A673 (cell line): ENCODE measurements around the gene RNF111. TPM values are rescaled to one million over a fixed set of nuclear protein-coding genes. Genes with fewer than 3 reads are reported as not detected.

Source experiments
- BruUV-seq: library from RNA; stranded (reverse); fragments of 400-500 nt; replicated peaks from 2 replicates; lab custom pipeline; 2021; lab: Mats Ljungman, UMichigan
- CTCF ChIA-PET: fragments of 300-600 bp; sonication (Branson Sonifier 250); formaldehyde crosslinking; loops from one replicate; lab custom pipeline; 2022; ENCODE audit warnings: antibody characterized with exemption; lab: Charles Lee
- POLR2A ChIA-PET: fragments of 300-600 bp; sonication (Branson Sonifier 250); formaldehyde crosslinking; loops from one replicate; lab custom pipeline; 2022; ENCODE audit warnings: antibody characterized with exemption; ENCODE audit not compliant: low non-redundant PET; lab: Charles Lee
- DNase-seq: peaks from one replicate; pipeline ENCODE4 v3.0.0-alpha.2; 2015; ENCODE audit warnings: low spot score
- H3K27ac ChIP-seq: fragments of 200-600 bp; sonication (generic); 2 replicates; pipeline ENCODE4 v1.5.1; 2016; ENCODE audit warnings: mixed run types, low read depth, mild to moderate bottlenecking, mixed read lengths, antibody characterized with exemption, low read length; ENCODE audit not compliant: poor library complexity, severe bottlenecking
- H3K27me3 ChIP-seq: fragments of 200-600 bp; sonication (generic); replicated peaks from 2 replicates; pipeline ENCODE4 v1.6.1; 2017; ENCODE audit warnings: mixed run types, low read depth, mild to moderate bottlenecking, mixed read lengths, antibody characterized with exemption, low read length; ENCODE audit not compliant: insufficient read depth, poor library complexity
- H3K36me3 ChIP-seq: fragments of 200-600 bp; sonication (generic); 2 replicates; pipeline ENCODE4 v1.6.1; 2016; ENCODE audit warnings: mixed run types, mild to moderate bottlenecking, mixed read lengths, antibody characterized with exemption, low read length; ENCODE audit not compliant: insufficient read depth, poor library complexity, severe bottlenecking
- H3K4me1 ChIP-seq: fragments of 200-600 bp; sonication (generic); 2 replicates; pipeline ENCODE4 v1.6.1; 2017; ENCODE audit warnings: mixed run types, mild to moderate bottlenecking, mixed read lengths, antibody characterized with exemption, low read length; ENCODE audit not compliant: insufficient read depth, poor library complexity, severe bottlenecking
- H3K4me3 ChIP-seq: fragments of 200-600 bp; sonication (generic); 2 replicates; pipeline ENCODE4 v1.5.1; 2016; ENCODE audit warnings: low read depth, mixed run types, mild to moderate bottlenecking, mixed read lengths, low read length; ENCODE audit not compliant: poor library complexity, severe bottlenecking
- H3K9me3 ChIP-seq: fragments of 200-600 bp; sonication (generic); 2 replicates; pipeline ENCODE4 v1.6.1; 2016; ENCODE audit warnings: mixed run types, low read depth, mild to moderate bottlenecking, mixed read lengths, antibody characterized with exemption, low read length; ENCODE audit not compliant: poor library complexity, severe bottlenecking
- EZH2 ChIP-seq: fragments of 200-600 bp; sonication (generic); IDR thresholded peaks from 2 replicates; pipeline ENCODE4 v1.6.1; 2017; ENCODE audit warnings: borderline replicate concordance, low read depth, mild to moderate bottlenecking, mixed read lengths, antibody characterized with exemption, low read length; ENCODE audit not compliant: poor library complexity, severe bottlenecking
- intact Hi-C: fragments of 100-400 bp; cut with micrococcal nuclease; formaldehyde crosslinking; loops from one replicate; pipeline ENCODE4 v1.10.0; 2022; ENCODE audit not compliant: unreplicated experiment
- total RNA-seq: library from RNA; stranded (reverse); gene quantifications from 2 replicates; pipeline ENCODE4 v1.2.3, GENCODE V29; 2021
- TF ChIP-seq, protein P1 (sequence below): fragments of 300-800, 200-600 bp; sonication (generic); conservative IDR thresholded peaks from 2 replicates; pipeline ENCODE4 v1.5.1; 2017; ENCODE audit warnings: low read depth, mild to moderate bottlenecking, antibody characterized with exemption, low read length, moderate library complexity, mixed read lengths

RNF111 gene
- total RNA-seq, 1 experiment from 2014 or later, result 34.4 TPM

DNA sequence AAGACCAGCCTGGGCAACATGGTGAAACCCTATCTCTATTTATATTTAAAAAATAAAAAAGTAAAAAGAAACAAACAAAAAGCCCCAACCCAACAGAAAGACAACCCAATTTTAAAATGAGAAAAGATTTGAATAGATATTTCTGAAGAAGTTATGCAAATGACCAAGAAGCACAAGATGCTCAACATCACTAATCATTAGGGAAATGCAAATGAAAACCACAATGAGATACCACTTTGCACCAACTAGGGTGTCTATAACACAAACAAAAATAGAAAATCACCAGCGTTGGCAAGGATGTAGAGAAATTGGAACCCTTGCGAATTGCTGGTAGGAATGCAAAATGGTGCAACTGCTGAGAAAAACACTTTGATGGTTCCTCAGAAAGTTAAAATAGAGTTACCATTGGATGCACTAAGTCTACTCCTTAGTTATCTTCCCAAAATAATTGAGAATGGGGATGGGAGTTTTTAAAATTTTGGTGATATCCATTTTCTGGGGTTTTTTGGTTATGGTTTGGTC lies 71.7 kb downstream of the RNF111 start:
- Histone ChIP-seq H3K4me3 (no peak overlapping the region), H3K27me3 (no peaks in the 10 kb centered on the region), H3K36me3 (peaks cover 36% of the 10 kb centered on the region), H3K4me1 (no peaks in the 10 kb centered on the region), H3K9me3 (no peaks in the 10 kb centered on the region), H3K27ac (no peak overlapping the region)
- DNase-seq, result no peak
- TF ChIP-seq, protein P1, sequence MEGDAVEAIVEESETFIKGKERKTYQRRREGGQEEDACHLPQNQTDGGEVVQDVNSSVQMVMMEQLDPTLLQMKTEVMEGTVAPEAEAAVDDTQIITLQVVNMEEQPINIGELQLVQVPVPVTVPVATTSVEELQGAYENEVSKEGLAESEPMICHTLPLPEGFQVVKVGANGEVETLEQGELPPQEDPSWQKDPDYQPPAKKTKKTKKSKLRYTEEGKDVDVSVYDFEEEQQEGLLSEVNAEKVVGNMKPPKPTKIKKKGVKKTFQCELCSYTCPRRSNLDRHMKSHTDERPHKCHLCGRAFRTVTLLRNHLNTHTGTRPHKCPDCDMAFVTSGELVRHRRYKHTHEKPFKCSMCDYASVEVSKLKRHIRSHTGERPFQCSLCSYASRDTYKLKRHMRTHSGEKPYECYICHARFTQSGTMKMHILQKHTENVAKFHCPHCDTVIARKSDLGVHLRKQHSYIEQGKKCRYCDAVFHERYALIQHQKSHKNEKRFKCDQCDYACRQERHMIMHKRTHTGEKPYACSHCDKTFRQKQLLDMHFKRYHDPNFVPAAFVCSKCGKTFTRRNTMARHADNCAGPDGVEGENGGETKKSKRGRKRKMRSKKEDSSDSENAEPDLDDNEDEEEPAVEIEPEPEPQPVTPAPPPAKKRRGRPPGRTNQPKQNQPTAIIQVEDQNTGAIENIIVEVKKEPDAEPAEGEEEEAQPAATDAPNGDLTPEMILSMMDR, result no peak
- TF ChIP-seq EZH2, result no peak
- CTCF ChIA-PET, result no interaction called here
- no TSS peak for BruUV-seq
- intact Hi-C loops, result no loop called here
- POLR2A ChIA-PET, result no interaction called here

DNA sequence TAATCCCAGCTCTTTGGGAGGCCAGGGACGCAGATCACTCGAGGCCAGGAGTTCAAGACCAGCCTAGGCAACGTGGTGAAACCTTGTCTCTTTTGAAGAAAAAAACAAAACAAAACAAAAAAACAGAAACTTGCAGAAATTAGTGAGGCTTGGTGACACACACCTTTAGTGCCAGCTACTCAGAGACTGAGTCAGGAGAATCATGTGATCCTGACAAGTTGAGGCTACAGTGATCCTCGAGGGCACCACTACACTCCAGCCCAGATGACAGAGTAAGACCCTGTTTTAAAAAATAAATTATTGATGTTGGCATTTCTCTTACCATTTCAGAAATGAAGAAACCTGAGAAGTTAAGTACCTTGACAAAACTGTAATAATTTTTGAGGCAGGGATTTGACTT lies 72.9 kb downstream of the RNF111 start:
- Histone ChIP-seq H3K36me3 (peaks cover 37% of the 10 kb centered on the region), H3K9me3 (no peaks in the 10 kb centered on the region), H3K4me1 (no peaks in the 10 kb centered on the region), H3K27me3 (no peaks in the 10 kb centered on the region), H3K4me3 (no peak overlapping the region), H3K27ac (no peak overlapping the region)
- DNase-seq, result no peak
- ChIA-PET CTCF (no interaction called here), POLR2A (no interaction called here)
- TF ChIP-seq EZH2, result no peak
- TF ChIP-seq, protein P1, result no peak
- intact Hi-C loops, result no loop called here
- BruUV-seq, result no TSS peak

DNA sequence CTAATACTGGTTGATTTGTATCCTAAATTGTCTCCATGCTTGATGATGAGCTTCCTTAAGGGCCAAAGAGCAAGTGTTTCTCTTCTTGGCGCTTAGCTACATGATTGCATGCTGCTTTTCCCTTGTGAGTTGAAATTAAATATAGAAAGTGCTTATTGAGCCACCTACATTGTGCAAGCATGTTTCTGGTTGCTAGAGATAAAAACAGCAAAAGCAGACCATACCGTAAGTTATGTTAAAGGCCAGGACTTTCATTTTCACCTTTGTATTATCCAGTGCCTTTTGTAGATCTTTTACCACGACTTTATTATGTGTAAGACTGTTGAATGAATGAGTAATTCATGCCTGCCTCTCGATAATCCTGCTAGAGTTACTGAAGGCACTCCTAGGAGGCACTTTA lies 75.6 kb downstream of the RNF111 start:
- no peak overlapping the region for H3K4me3 ChIP-seq
- intact Hi-C loops, result no loop called here
- H3K27me3 ChIP-seq, result no peaks in the 10 kb centered on the region
- H3K27ac ChIP-seq, result no peak overlapping the region
- BruUV-seq, result no TSS peak
- CTCF ChIA-PET, result no interaction called here
- no peaks in the 10 kb centered on the region for H3K4me1 ChIP-seq
- DNase-seq, result no peak
- peaks cover 53% of the 10 kb centered on the region for H3K36me3 ChIP-seq
- TF ChIP-seq, protein P1, result no peak
- no peak for TF ChIP-seq EZH2
- no peaks in the 10 kb centered on the region for H3K9me3 ChIP-seq
- POLR2A ChIA-PET, result no interaction called here
